GM12891 (cell line): ENCODE data around the gene TMEM245.
"Not testable (repeated sequence)": the region's sequence is repeated elsewhere in the genome, so short reads cannot be mapped to it uniquely, and the experiment has no call there.

Experiments
- DNase-seq: peaks from one replicate; pipeline ENCODE4 v3.0.0; 2011; ENCODE audit warnings: low spot score; ENCODE audit not compliant: insufficient read length
- FAIRE-seq: peaks from 2 replicates; lab custom pipeline; 2011; peaks lifted over from hg19 to GRCh38; lab: Jason Lieb, UNC
- PAX5 ChIP-seq: IDR thresholded peaks from 2 replicates; pipeline ENCODE4 v1.6.1; 2011; ENCODE audit warnings: low read length, moderate library complexity, mild to moderate bottlenecking; ENCODE audit not compliant: insufficient read depth, severe bottlenecking
- POLR2A ChIP-seq: IDR thresholded peaks from 2 replicates; pipeline ENCODE4 v1.6.1; 2011; ENCODE audit warnings: low read depth, low read length, control low read depth
- POLR2AphosphoS5 ChIP-seq: IDR thresholded peaks from 2 replicates; pipeline ENCODE4 v1.6.1; 2011; ENCODE audit warnings: low read depth, low read length, control low read depth
- POU2F2 ChIP-seq: IDR thresholded peaks from 2 replicates; pipeline ENCODE4 v1.6.1; 2011; ENCODE audit warnings: low read depth, mild to moderate bottlenecking, control low read depth, low read length, moderate library complexity
- SPI1 ChIP-seq: IDR thresholded peaks from 2 replicates; pipeline ENCODE4 v1.6.1; 2011; ENCODE audit warnings: low read depth, low read length, control low read depth
- TAF1 ChIP-seq: IDR thresholded peaks from 2 replicates; pipeline ENCODE4 v1.6.1; 2011; ENCODE audit warnings: low read depth, low read length, control low read depth

TMEM245 gene

GRCh38 chr9:108980893-108981292, 138.9 kb downstream of the TMEM245 start:
- FAIRE-seq: no peak
- TF ChIP-seq PAX5 (no peak), TAF1 (no peak), POU2F2 (no peak), POLR2AphosphoS5 (no peak), POLR2A (no peak), SPI1 (no peak)
- no peak for DNase-seq

GRCh38 chr9:108978205-108978604, 141.5 kb downstream of the TMEM245 start:
- DNase-seq: no peak
- no peak for TF ChIP-seq POLR2AphosphoS5
- TF ChIP-seq SPI1: no peak
- no peak for TF ChIP-seq PAX5
- TF ChIP-seq POLR2A: no peak
- no peak for TF ChIP-seq TAF1
- TF ChIP-seq POU2F2: no peak
- FAIRE-seq: no peak

DNA sequence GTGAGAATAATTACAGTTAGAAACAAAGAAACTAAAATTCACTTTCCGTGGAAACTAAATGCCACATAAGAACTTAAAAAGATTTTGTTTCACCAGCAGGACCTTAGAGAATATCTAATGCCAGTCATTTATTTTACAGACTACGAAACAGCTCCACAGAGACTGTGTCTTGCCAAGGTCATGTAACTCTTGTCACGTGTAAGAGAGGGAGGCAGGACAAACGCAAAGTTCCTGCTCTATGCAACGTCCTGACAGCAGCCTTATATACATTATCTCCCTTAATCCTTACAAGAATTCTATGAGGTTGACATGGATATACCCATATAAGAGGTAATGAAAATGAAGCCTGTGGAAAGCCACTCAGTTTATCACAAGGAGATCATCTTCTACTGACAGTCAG, 145.9 kb downstream of the TMEM245 start:
- DNase-seq (no peak), FAIRE-seq (no peak)
- TF ChIP-seq POU2F2: no peak
- no peak for TF ChIP-seq TAF1
- no peak for TF ChIP-seq POLR2AphosphoS5
- no peak for TF ChIP-seq POLR2A
- TF ChIP-seq PAX5: no peak
- no peak for TF ChIP-seq SPI1

DNA sequence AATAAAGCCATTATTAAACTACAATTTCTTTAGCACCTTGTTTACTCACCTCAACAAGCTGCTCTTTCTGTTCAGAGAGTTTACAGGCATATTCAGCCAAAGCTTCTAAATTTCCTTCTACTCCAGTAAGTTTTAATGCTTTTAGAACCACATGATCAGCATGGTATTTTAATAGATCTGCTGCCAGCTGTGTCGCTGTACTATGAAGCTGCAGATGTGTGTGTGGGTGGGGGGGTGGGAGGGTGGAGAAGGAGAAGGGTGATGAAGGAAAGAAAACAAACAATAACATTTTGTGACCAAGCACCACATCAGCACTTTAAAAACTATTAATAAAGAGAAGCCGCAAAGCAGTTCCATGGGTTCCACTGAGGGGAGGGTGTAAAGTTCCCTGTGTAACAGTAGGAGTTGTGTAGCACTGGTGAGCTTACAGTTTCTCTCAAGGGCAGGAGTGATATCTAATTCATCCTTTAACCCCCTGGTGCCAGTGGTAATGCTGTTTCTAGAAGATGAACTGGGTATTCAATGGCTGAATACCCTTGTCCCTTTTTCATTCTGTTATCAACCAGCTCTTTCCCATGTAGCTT, 147.0 kb downstream of the TMEM245 start:
- TF ChIP-seq POLR2AphosphoS5 (no peak), PAX5 (no peak), POU2F2 (no peak), TAF1 (no peak), SPI1 (no peak), POLR2A (no peak)
- FAIRE-seq (no peak), DNase-seq (no peak)

- TF ChIP-seq POLR2AphosphoS5: no peak
- TF ChIP-seq TAF1: no peak
- no peak for TF ChIP-seq PAX5
- no peak for TF ChIP-seq POU2F2
- no peak for TF ChIP-seq POLR2A
- TF ChIP-seq SPI1: no peak
- no peak for FAIRE-seq
- no peak for DNase-seq
Observed at GRCh38 chr9:108972186-108972585, 147.6 kb downstream of the TMEM245 start.

- DNase-seq, FAIRE-seq: not testable (repeated sequence)
Observed at GRCh38 chr9:108971392-108971791, 148.4 kb downstream of the TMEM245 start.

DNA sequence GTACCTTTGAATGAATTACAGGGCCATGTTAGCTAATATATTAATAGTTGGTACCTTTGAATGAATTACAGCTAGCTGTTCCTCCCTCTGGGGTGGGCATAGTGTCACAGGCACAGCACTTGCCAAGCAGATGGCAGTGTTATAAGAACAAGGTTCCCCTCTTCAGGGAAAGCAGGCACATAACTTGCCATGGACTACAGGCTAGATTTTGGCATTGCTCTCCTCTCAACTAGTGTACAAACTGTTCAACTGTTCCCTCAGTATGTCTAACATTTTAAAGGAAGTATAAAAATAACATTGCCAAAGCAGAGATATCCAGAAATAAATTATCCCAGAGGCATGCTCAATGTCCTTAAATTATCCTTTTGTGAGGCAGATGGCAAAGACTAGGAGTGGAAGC, 151.8 kb downstream of the TMEM245 start:
- TF ChIP-seq POU2F2 (no peak), POLR2A (no peak), POLR2AphosphoS5 (no peak), PAX5 (no peak), TAF1 (no peak), SPI1 (no peak)
- no peak for FAIRE-seq
- DNase-seq: no peak
